A549 (cell line): ENCODE results near the gene SLC6A6. TPM values are rescaled to one million over a fixed set of nuclear protein-coding genes. Genes with fewer than 3 reads are reported as not detected.

Source experiments
- CEBPB ChIP-seq, 2 experiments: fragments of >200 bp in 1 of 2; sonication (Bioruptor Twin) in 1 of 2; formaldehyde crosslinking in 1 of 2; IDR thresholded peaks; 2 replicates each; pipeline ENCODE4 v1.6.1; 2012 to 2016
- CHD2 ChIP-seq: fragments of 150-350 bp; IDR thresholded peaks from 2 replicates; pipeline ENCODE4 v1.6.1; 2014; ENCODE audit warnings: low read length; ENCODE audit not compliant: partially characterized antibody
- E2F6 ChIP-seq: IDR thresholded peaks from 2 replicates; pipeline ENCODE4 v1.6.1; 2012; ENCODE audit warnings: low read depth, borderline replicate concordance
- EHMT2 ChIP-seq: fragments of 200-600 bp; sonication (generic); IDR thresholded peaks from 2 replicates; pipeline ENCODE4 v1.6.1; 2016; ENCODE audit warnings: antibody characterized with exemption, low read depth, mild to moderate bottlenecking, moderate library complexity
- ELK1 ChIP-seq: fragments of 150-350 bp; IDR thresholded peaks from 2 replicates; pipeline ENCODE4 v1.6.1; 2014; ENCODE audit warnings: low read depth, mild to moderate bottlenecking, low read length
- EP300 ChIP-seq, 2 experiments: fragments of >200 bp; sonication (Bioruptor Twin); formaldehyde crosslinking; IDR thresholded peaks; 2 replicates in 1 of 2; 3 replicates in 1 of 2; pipeline ENCODE4 v1.6.1; 2016 to 2017
- ESRRA ChIP-seq: fragments of 150-350 bp; IDR thresholded peaks from 2 replicates; pipeline ENCODE4 v1.6.1; 2014; ENCODE audit warnings: mild to moderate bottlenecking, low read length, borderline replicate concordance
- FOSB ChIP-seq: fragments of 250-450 bp; sonication (Bioruptor Pico); IDR thresholded peaks from 2 replicates; pipeline ENCODE4 v1.5.0; 2020; ENCODE audit warnings: mild to moderate bottlenecking, moderate library complexity
- FOSL2 ChIP-seq, 2 experiments: fragments of 450-650 bp in 1 of 2; fragments of >200 bp in 1 of 2; sonication (Bioruptor Twin) in 1 of 2; formaldehyde crosslinking; IDR thresholded peaks; 2 replicates each; pipeline versions ENCODE4 v1.5.0 to v1.6.1; 2016 to 2020; ENCODE audit warnings: mild to moderate bottlenecking in 1 of 2, moderate library complexity in 1 of 2
- FOXS1 ChIP-seq: fragments of 250-450 bp; sonication (Bioruptor Pico); IDR thresholded peaks from 2 replicates; pipeline ENCODE4 v1.5.0; 2020; ENCODE audit warnings: mild to moderate bottlenecking, moderate library complexity
- GATA3 ChIP-seq: IDR thresholded peaks from 2 replicates; pipeline ENCODE4 v1.6.1; 2012; ENCODE audit warnings: borderline replicate concordance
- HOXA7 ChIP-seq: fragments of 250-450 bp; sonication (Bioruptor Pico); IDR thresholded peaks from 2 replicates; pipeline ENCODE4 v1.5.0; 2020; ENCODE audit warnings: mild to moderate bottlenecking, moderate library complexity
- JUNB ChIP-seq: fragments of >200 bp; sonication (Bioruptor Twin); formaldehyde crosslinking; IDR thresholded peaks from 2 replicates; pipeline ENCODE4 v1.6.1; 2016
- KDM1A ChIP-seq: fragments of 200-600 bp; sonication (generic); IDR thresholded peaks from 2 replicates; pipeline ENCODE4 v1.6.1; 2016; ENCODE audit warnings: low read depth, mild to moderate bottlenecking
- MAFK ChIP-seq: fragments of 450-650 bp; IDR thresholded peaks from 2 replicates; pipeline ENCODE4 v1.6.1; 2014; ENCODE audit not compliant: partially characterized antibody
- NPAS2 ChIP-seq: fragments of 250-450 bp; sonication (Bioruptor Pico); IDR thresholded peaks from 2 replicates; pipeline ENCODE4 v1.8.0; 2022; ENCODE audit warnings: mild to moderate bottlenecking, moderate library complexity, borderline replicate concordance
- POLR2AphosphoS2 ChIP-seq: conservative IDR thresholded peaks from 2 replicates; pipeline ENCODE4 v1.6.1; 2012; ENCODE audit warnings: low read length, improper control_type of control experiment, inconsistent platforms
- RAD21 ChIP-seq, 2 experiments: fragments of >200 bp in 1 of 2; sonication (Bioruptor Twin) in 1 of 2; formaldehyde crosslinking in 1 of 2; IDR thresholded peaks in 1 of 2; conservative IDR thresholded peaks in 1 of 2; 2 replicates in 1 of 2; 3 replicates in 1 of 2; pipeline ENCODE4 v1.6.1; 2012 to 2018; ENCODE audit warnings: inconsistent platforms in 1 of 2
- REST ChIP-seq: fragments of 200-600 bp; sonication (generic); IDR thresholded peaks from 2 replicates; pipeline ENCODE4 v1.6.1; 2016; ENCODE audit warnings: antibody characterized with exemption, mild to moderate bottlenecking, moderate library complexity
- RFX5 ChIP-seq: fragments of 450-650 bp; IDR thresholded peaks from 2 replicates; pipeline ENCODE4 v1.7.1; 2014; ENCODE audit warnings: antibody characterized with exemption, mild to moderate bottlenecking, moderate library complexity
- SMC3 ChIP-seq: fragments of >200 bp; sonication (Bioruptor Twin); formaldehyde crosslinking; IDR thresholded peaks from 3 replicates; pipeline ENCODE4 v1.6.1; 2018; ENCODE audit warnings: inconsistent platforms
- TP53 ChIP-seq: fragments of 250-450 bp; sonication (Bioruptor Pico); IDR thresholded peaks from 2 replicates; pipeline ENCODE4 v1.5.0; 2021; ENCODE audit warnings: mild to moderate bottlenecking, moderate library complexity
- USF2 ChIP-seq: fragments of 450-650 bp; IDR thresholded peaks from 2 replicates; pipeline ENCODE4 v1.6.1; 2014; ENCODE audit warnings: antibody characterized with exemption
- ZNF302 ChIP-seq: fragments of 250-450 bp; sonication (Bioruptor Pico); IDR thresholded peaks from 2 replicates; pipeline ENCODE4 v1.9.0; 2021; ENCODE audit warnings: inconsistent platforms, mild to moderate bottlenecking, moderate library complexity
- polyA plus RNA-seq, 4 experiments: library from polyadenylated mRNA; depleted of rRNA in 3 of 4; stranded (reverse); fragments of >200 nt; fragmentation: RNase III in 1 of 4; extraction: RNeasy Plus Mini Kit Qiagen cat#74134 plus additional on column Dnase treatment in 1 of 4; gene quantifications; 2 replicates in 3 of 4; 3 replicates in 1 of 4; pipeline ENCODE4 v1.2.3, GENCODE V29; 2011 to 2017

SLC6A6 gene
- polyA plus RNA-seq, 2 of the 4 experiments (the other 2 are of a cell fraction), result 73.3 to 73.8 TPM

- no peak for TF ChIP-seq REST
- TF ChIP-seq FOSL2 (IDR thresholded peaks at IDR 0.05), result no peak
- TF ChIP-seq FOSL2 (CRISPR knock-in tag; IDR thresholded peaks at IDR 0.05), result no peak; the same call in 1 of the 2 replicates
- TF ChIP-seq ELK1, result no peak
- no peak for TF ChIP-seq MAFK
- no peak for TF ChIP-seq NPAS2
- no peak for TF ChIP-seq EP300 (IDR thresholded peaks at IDR 0.05)
- TF ChIP-seq E2F6, result no peak
- TF ChIP-seq SMC3, result peak; percentile 26; the same call in 2 of the 3 replicates
- no peak for TF ChIP-seq EHMT2
- TF ChIP-seq RAD21 (conservative IDR thresholded peaks at IDR 0.05 in 1 of 2, IDR thresholded peaks at IDR 0.05 in 1 of 2), result no peak; a peak in 1 of 5 replicates
- TF ChIP-seq TP53 (CRISPR knock-in tag), result no peak
- no peak for TF ChIP-seq FOXS1 (CRISPR knock-in tag)
- TF ChIP-seq GATA3, result no peak
- no peak for TF ChIP-seq JUNB
- TF ChIP-seq POLR2AphosphoS2, result no peak
- no peak for TF ChIP-seq RFX5
- no peak for TF ChIP-seq CHD2
- TF ChIP-seq CEBPB (IDR thresholded peaks at IDR 0.05), result peak; percentile 63 to 78; a peak in 3 of 4 replicates
- peak; percentile 89 for TF ChIP-seq KDM1A
- TF ChIP-seq HOXA7, result no peak
- no peak for TF ChIP-seq ESRRA
- TF ChIP-seq USF2, result no peak
- TF ChIP-seq ZNF302, result no peak
- no peak for TF ChIP-seq FOSB (CRISPR knock-in tag)
Measured at GRCh38 chr3:14423197-14423743, 20.9 kb downstream of the SLC6A6 start (continued).
